ENCODE data around the gene OGFOD1. TPM values are rescaled to one million over a fixed set of nuclear protein-coding genes. Genes with fewer than 3 reads are reported as not detected.

Gene OGFOD1
- total and polyA plus RNA-seq, 2 donors (not counting 3 experiments of a cell fraction or from before 2014, with no cell fraction given): 26.6 to 54.8 TPM

GRCh38 chr16:56470666-56471065 lies 19.3 kb downstream of the OGFOD1 start:
- Histone ChIP-seq H3K36me3 (ENCODE audit: control insufficient read depth in 2 of 2, extremely low read depth in 1 of 2, insufficient read depth in 2 of 2, low read length in 2 of 2) (peaks cover 25 to 46% of the 10 kb centered on the region in 2 experiments), H3K79me2 (ENCODE audit: control insufficient read depth, insufficient read depth, low read length) (no peaks in the 10 kb centered on the region), H3K4me1 (ENCODE audit: control insufficient read depth, extremely low read depth, insufficient read depth, low read length) (no peaks in the 10 kb centered on the region), H3K9ac (replicated peaks; ENCODE audit: extremely low read depth, insufficient read depth, low read length) (no peak overlapping the region), H3K27me3 (ENCODE audit: control insufficient read depth in 2 of 2, insufficient read depth in 2 of 2, low read length in 2 of 2) (no peaks in the 10 kb centered on the region), H3K4me2 (ENCODE audit: insufficient read depth, low read length) (no peak overlapping the region), H3K4me3 (replicated peaks in 1 of 3; ENCODE audit: insufficient read depth in 1 of 3, low read depth in 1 of 3, low read length in 3 of 3) (no peak overlapping the region), H2AFZ (ENCODE audit: low read depth, low read length) (no peak overlapping the region), H3K27ac (ENCODE audit: insufficient read depth, low read depth, low read length) (no peak overlapping the region), H3K9me3 (replicated peaks; ENCODE audit: control insufficient read depth, insufficient read depth, low read length) (no peaks in the 10 kb centered on the region), H3K9me1 (replicated peaks; ENCODE audit: control insufficient read depth, extremely low read depth, insufficient read depth, low read length) (peaks cover 2% of the 10 kb centered on the region), H4K20me1 (replicated peaks; ENCODE audit: control insufficient read depth, extremely low read depth, insufficient read depth, low read length) (no peaks in the 10 kb centered on the region)
- ChIA-PET POLR2A (no interaction called here), CTCF (interaction anchor here (1.0 kb wide), 1 partner anchor 10 kb away, joined by 4 read pairs; no protein-coding TSS in a partner anchor)
- no peak for TF ChIP-seq POLR2A (IDR thresholded peaks at IDR 0.05; ENCODE audit: low read depth, low read length)
- no peak for TF ChIP-seq FOS (IDR thresholded peaks at IDR 0.05; ENCODE audit: borderline replicate concordance, insufficient read depth, low read length)
- no peak for TF ChIP-seq CTCF (IDR thresholded peaks at IDR 0.05; ENCODE audit: extremely low read depth in 1 of 2, insufficient read depth in 1 of 2, low read depth in 1 of 2, low read length in 2 of 2)
- TF ChIP-seq MAX (IDR thresholded peaks at IDR 0.05; ENCODE audit: insufficient read depth, insufficient read length): no peak
- TF ChIP-seq MYC (IDR thresholded peaks at IDR 0.05; ENCODE audit: low read depth, low read length): no peak
- TF ChIP-seq JUN (IDR thresholded peaks at IDR 0.05; ENCODE audit: borderline replicate concordance, insufficient read depth, insufficient read length, low read depth): no peak
- TF ChIP-seq GATA2 (IDR thresholded peaks at IDR 0.05; ENCODE audit: insufficient read depth, insufficient read length, low read depth, low read length): no peak
- TF ChIP-seq EZH2 (IDR thresholded peaks at IDR 0.05; ENCODE audit: borderline replicate concordance, low read depth, low read length, severe bottlenecking): no peak
- no peak for TF ChIP-seq POLR2AphosphoS5 (IDR thresholded peaks at IDR 0.05; ENCODE audit: insufficient read depth, low read depth, low read length)
- FAIRE-seq (no peak), DNase-seq (ENCODE audit: low read depth, low spot score) (no peak)
- intact Hi-C loops (cut with micrococcal nuclease): loop anchor here (10.0 kb wide), 1 partner anchor 234 kb away; no protein-coding TSS in a partner anchor
- dilution Hi-C loops (cut with MboI; ENCODE audit: extremely low pct_ligation_motif_present, low sequenced_read_pairs): no loop called here
- no TSS peak for BruUV-seq (replicated peaks)

All from endothelial cell of umbilical vein (primary cell).